SH-SY5Y (cell line): ENCODE data around the gene DACH1.

ENCODE experiments used
- GATA2 ChIP-seq: IDR thresholded peaks from 2 replicates; pipeline ENCODE4 v1.6.1; 2011; ENCODE audit warnings: mild to moderate bottlenecking, low read depth, low read length
- GATA3 ChIP-seq: IDR thresholded peaks from 2 replicates; pipeline ENCODE4 v1.6.1; 2011; ENCODE audit warnings: low read depth, mild to moderate bottlenecking, low read length, moderate library complexity

DNA sequence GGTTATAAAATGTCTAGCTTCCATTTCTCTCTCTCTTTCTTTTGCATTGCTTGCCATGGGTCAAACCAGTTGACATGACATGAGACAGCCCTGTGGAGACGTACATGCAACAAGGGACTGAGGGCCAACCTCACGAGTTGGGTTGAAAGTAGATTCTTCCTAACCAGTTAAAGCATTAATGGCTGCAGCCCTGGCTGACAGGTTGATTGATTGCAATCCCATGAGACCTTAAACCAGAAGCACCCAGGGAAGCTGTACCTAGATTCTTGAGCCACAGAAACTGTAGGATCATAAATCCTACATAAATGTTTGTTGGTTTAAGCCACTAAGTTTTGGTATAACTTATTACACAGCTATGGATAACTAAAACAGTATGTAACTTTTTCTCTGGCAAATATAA is 373.8 kb downstream of the DACH1 start:
- TF ChIP-seq GATA3 (no peak), GATA2 (no peak)
